Activated B cell treated with CpG ODN at 0.5 μM for 24 hours (primary cell): ENCODE data around the gene AKAP5. TPM values are rescaled to one million over a fixed set of nuclear protein-coding genes. Genes with fewer than 3 reads are reported as not detected.

Source experiments
- ATAC-seq: fragments of 200-7000 bp; cut with Tn5 transposase; one replicate; pipeline ENCODE4 v1.10.0; 2021; ENCODE audit warnings: low read depth, mild to moderate bottlenecking, moderate library complexity
- CTCF ChIA-PET: fragments of 350-600 bp; sonication (Branson Sonifier 250); formaldehyde crosslinking; loops from one replicate; lab custom pipeline; 2021; ENCODE audit warnings: antibody characterized with exemption; lab: Charles Lee
- POLR2A ChIA-PET: fragments of 350-600 bp; sonication (Branson Sonifier 250); formaldehyde crosslinking; loops from one replicate; lab custom pipeline; 2021; ENCODE audit warnings: antibody characterized with exemption; lab: Charles Lee
- DNase-seq: peaks from one replicate; pipeline ENCODE4 v3.0.0; 2022
- H3K27ac Mint-ChIP-seq: one replicate; pipeline ENCODE4 v1.8.0; 2020; ENCODE audit warnings: mixed read lengths
- H3K27me3 Mint-ChIP-seq: one replicate; pipeline ENCODE4 v1.8.0; 2021; ENCODE audit warnings: mixed read lengths
- H3K36me3 Mint-ChIP-seq: one replicate; pipeline ENCODE4 v1.8.0; 2021; ENCODE audit warnings: low read depth, mixed read lengths
- H3K4me1 Mint-ChIP-seq: one replicate; pipeline ENCODE4 v1.8.0; 2021; ENCODE audit warnings: mixed read lengths
- H3K4me3 Mint-ChIP-seq: one replicate; pipeline ENCODE4 v1.8.0; 2020; ENCODE audit warnings: mild to moderate bottlenecking, mixed read lengths
- H3K9me3 Mint-ChIP-seq: one replicate; pipeline ENCODE4 v1.8.0; 2020; ENCODE audit warnings: mixed read lengths
- intact Hi-C: fragments of 100-400 bp; cut with micrococcal nuclease; formaldehyde crosslinking; loops from one replicate; pipeline ENCODE4 v1.15.1; 2024
- total RNA-seq: library from RNA; stranded (reverse); gene quantifications from 2 replicates; pipeline ENCODE4 v1.2.3, GENCODE V29; 2022
- TF ChIP-seq, protein P1 (sequence below): fragments of 200-600 bp; IDR thresholded peaks from one replicate; pipeline ENCODE4 v1.8.0; 2022; ENCODE audit warnings: antibody characterized with exemption, mild to moderate bottlenecking

Gene AKAP5
- total RNA-seq, 1 donor from 2014 or later = 5.1 TPM

DNA sequence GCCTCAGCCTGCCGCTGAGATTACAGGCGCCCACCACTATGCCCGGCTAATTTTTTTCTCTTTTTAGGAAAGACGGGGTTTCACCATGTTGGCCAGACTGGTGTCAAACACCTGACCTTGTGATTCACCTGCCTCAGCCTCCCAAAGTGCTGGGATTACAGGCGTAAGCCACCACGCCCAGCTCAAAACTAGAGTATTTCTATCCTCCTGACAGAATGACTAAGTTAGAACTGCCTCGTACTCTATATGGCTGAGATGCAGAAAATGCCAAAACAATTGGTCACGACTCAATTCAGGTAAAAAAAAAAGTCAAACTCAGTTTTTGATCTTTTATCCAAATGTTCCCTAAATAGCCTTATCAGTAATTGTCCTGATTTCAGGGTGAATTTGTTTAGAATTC lies 11.1 kb downstream of the AKAP5 start:
- Mint-ChIP-seq H3K27me3 (no peaks in the 10 kb centered on the region), H3K9me3 (no peaks in the 10 kb centered on the region), H3K36me3 (peaks cover 12% of the 10 kb centered on the region), H3K4me1 (peaks cover 7% of the 10 kb centered on the region), H3K27ac (peak overlapping the region; percentile 41), H3K4me3 (no peak overlapping the region)
- POLR2A ChIA-PET = interaction anchor here (0.8 kb wide), 1 partner anchor 27 kb away, joined by 3 read pairs; the partner anchor contains the start of gene ZBTB25
- TF ChIP-seq, protein P1, sequence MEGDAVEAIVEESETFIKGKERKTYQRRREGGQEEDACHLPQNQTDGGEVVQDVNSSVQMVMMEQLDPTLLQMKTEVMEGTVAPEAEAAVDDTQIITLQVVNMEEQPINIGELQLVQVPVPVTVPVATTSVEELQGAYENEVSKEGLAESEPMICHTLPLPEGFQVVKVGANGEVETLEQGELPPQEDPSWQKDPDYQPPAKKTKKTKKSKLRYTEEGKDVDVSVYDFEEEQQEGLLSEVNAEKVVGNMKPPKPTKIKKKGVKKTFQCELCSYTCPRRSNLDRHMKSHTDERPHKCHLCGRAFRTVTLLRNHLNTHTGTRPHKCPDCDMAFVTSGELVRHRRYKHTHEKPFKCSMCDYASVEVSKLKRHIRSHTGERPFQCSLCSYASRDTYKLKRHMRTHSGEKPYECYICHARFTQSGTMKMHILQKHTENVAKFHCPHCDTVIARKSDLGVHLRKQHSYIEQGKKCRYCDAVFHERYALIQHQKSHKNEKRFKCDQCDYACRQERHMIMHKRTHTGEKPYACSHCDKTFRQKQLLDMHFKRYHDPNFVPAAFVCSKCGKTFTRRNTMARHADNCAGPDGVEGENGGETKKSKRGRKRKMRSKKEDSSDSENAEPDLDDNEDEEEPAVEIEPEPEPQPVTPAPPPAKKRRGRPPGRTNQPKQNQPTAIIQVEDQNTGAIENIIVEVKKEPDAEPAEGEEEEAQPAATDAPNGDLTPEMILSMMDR = no peak
- ATAC-seq (no peak), DNase-seq (no peak)
- intact Hi-C loops = loop anchor here (10.0 kb wide), 1 partner anchor 312 kb away; no protein-coding TSS in a partner anchor
- CTCF ChIA-PET = interaction anchor here (0.8 to 7.4 kb wide), 4 partner anchors 17 to 133 kb away, joined by 5 to 148 read pairs (median 38); no protein-coding TSS in a partner anchor

DNA sequence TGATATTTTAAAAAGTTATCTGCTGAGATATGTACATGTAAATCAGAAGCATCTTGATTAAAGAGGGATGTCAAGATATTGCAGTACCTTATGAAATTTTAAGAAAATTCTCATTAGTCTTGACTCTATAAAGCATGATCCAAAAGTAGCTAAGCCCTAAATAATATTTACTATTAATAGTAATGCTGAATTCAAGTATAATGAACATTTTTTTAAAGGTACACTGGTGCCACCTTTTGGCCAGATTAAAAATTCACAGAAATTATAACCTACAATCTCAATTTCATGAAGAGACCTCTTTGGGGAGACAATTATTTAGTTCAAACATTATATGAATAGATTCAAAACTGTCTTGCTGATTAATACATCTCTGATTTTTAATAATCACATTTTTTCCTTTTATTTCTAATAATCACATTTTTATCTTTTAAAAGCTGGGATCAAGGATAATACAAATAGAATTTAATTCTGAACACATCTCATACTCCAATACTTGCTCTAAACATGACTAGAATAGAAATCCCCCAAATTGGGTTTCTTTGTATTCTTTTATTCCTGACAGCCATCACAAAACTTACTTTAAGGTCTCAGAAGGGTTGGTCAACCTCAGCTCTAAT lies 13.4 kb downstream of the AKAP5 start:
- ChIA-PET CTCF (interaction anchor here (0.6 to 7.4 kb wide), 18 partner anchors 12 to 175 kb away, joined by 3 to 148 read pairs (median 8); partner anchors contain the start of gene AKAP5), POLR2A (interaction anchor here (1.0 to 1.6 kb wide), 3 partner anchors 13 to 32 kb away, joined by 3 to 5 read pairs (median 4); partner anchors contain the start of gene AKAP5)
- Mint-ChIP-seq H3K4me3 (no peak overlapping the region), H3K36me3 (peaks cover 18% of the 10 kb centered on the region), H3K27me3 (no peaks in the 10 kb centered on the region), H3K27ac (no peak overlapping the region), H3K9me3 (no peaks in the 10 kb centered on the region), H3K4me1 (peaks cover 4% of the 10 kb centered on the region)
- DNase-seq (no peak), ATAC-seq (no peak)
- TF ChIP-seq, protein P1 = peak; percentile 23
- intact Hi-C loops = loop anchor here (1.0 to 10.0 kb wide), 6 partner anchors 33 to 314 kb away; no protein-coding TSS in a partner anchor

DNA sequence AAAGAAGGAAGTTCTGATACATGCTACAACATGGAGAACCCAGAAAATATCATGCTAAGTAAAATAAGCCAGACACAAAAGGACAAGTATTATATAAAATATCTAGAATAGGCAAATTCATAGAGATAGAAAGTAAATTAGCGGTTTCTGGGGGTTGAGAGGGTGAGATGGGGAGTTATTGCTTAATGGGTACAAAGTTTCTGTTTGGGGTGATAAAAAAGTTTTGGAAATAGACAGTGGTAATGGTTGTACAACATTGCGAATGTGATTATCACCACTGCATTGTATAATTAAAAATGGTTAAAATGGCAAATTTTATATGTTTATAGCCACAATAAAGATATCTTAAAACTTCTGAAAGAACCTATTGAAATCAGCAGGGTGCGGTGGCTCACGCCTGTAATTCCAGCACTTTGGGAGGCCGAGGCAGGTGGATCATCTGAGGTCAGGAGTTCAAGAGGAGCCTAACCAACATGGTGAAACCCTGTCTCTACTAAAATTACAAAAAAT lies 23.3 kb downstream of the AKAP5 start:
- DNase-seq (no peak), ATAC-seq (no peak)
- intact Hi-C loops = no loop called here
- Mint-ChIP-seq H3K4me1 (peaks cover 16% of the 10 kb centered on the region), H3K4me3 (no peak overlapping the region), H3K36me3 (peaks cover 68% of the 10 kb centered on the region), H3K27ac (no peak overlapping the region), H3K9me3 (no peaks in the 10 kb centered on the region), H3K27me3 (no peaks in the 10 kb centered on the region)
- TF ChIP-seq, protein P1 = no peak
- POLR2A ChIA-PET = interaction anchor here (0.7 to 1.5 kb wide), 2 partner anchors 16 to 946 kb away, joined by 3 to 6 read pairs; partner anchors contain the start of genes PPP2R5E and ZBTB1
- CTCF ChIA-PET = no interaction called here

DNA sequence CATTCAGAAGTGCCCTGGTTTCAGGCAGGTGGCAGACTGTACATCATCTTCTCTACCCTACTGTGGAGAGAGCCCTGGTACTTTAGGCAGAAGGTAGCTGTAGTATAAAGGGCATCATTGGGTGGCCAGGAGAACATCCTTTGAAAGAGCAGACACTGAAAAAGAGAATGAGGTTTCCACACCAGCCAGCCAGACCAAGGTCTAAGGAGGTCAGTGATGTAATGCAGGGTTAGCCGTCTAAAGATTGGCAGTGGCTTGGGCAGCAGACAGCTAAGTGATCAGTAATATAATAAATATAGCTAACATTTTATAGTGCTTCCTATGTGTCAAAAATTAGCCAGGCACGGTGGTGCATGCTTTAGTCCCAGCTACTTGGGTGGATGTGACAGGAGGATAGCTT lies 26.3 kb downstream of the AKAP5 start:
- peaks cover 19% of the 10 kb centered on the region for H3K4me1 Mint-ChIP-seq
- peaks cover 69% of the 10 kb centered on the region for H3K36me3 Mint-ChIP-seq
- ChIA-PET CTCF (interaction anchor here (1.1 to 1.9 kb wide), 3 partner anchors 10 to 19 kb away, joined by 3 to 7 read pairs (median 6); no protein-coding TSS in a partner anchor), POLR2A (interaction anchor here (0.6 to 1.6 kb wide), 3 partner anchors 9 to 19 kb away, joined by 3 to 9 read pairs (median 4); no protein-coding TSS in a partner anchor)
- no peak overlapping the region for H3K27ac Mint-ChIP-seq
- ATAC-seq (no peak), DNase-seq (no peak)
- intact Hi-C loops = no loop called here
- no peaks in the 10 kb centered on the region for H3K27me3 Mint-ChIP-seq
- no peaks in the 10 kb centered on the region for H3K9me3 Mint-ChIP-seq
- TF ChIP-seq, protein P1 = no peak
- no peak overlapping the region for H3K4me3 Mint-ChIP-seq

DNA sequence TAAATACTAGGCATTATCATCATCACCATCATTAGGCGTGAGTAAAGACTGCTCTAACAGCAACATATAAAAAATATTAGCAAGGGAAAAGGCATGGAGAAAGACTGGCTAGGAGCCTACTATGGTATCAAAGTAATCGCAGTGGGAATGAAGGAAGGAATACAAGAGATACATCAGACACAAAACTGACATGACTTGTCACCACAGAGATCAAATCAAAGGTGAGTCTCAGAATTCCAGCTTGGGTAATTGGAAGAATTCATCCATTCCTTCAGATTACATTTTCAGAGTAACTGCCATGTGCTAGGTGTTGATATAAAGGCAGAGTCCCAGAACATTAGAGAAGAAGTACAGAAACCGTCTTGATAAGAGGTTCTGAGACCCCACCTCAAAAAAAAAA lies 28.2 kb downstream of the AKAP5 start:
- TF ChIP-seq, protein P1 = no peak
- H3K4me3 Mint-ChIP-seq = no peak overlapping the region
- H3K27ac Mint-ChIP-seq = no peak overlapping the region
- H3K36me3 Mint-ChIP-seq = peaks cover 61% of the 10 kb centered on the region
- no peaks in the 10 kb centered on the region for H3K9me3 Mint-ChIP-seq
- intact Hi-C loops = no loop called here
- peaks cover 21% of the 10 kb centered on the region for H3K4me1 Mint-ChIP-seq
- POLR2A ChIA-PET = interaction anchor here (0.7 to 1.4 kb wide), 2 partner anchors 10 to 17 kb away, joined by 3 to 5 read pairs; partner anchors contain the start of gene ZBTB25
- CTCF ChIA-PET = interaction anchor here (2.6 kb wide), 1 partner anchor 16 kb away, joined by 8 read pairs; no protein-coding TSS in a partner anchor
- DNase-seq = no peak
- H3K27me3 Mint-ChIP-seq = no peaks in the 10 kb centered on the region
- no peak for ATAC-seq
